Activated CD8-positive, alpha-beta memory T cell treated with anti-CD3 and anti-CD28 coated beads, Interleukin-2, amount 50 U/mL, for 48 hours (primary cell): Measurements from ENCODE around the gene NANOS3.
"Not testable (repeated sequence)": the region's sequence is repeated elsewhere in the genome, so short reads cannot be mapped to it uniquely, and the experiment has no call there.

Experiments used
- DNase-seq: peaks from one replicate; pipeline ENCODE4 v3.0.0-alpha.2; 2020

The NANOS3 gene

DNA sequence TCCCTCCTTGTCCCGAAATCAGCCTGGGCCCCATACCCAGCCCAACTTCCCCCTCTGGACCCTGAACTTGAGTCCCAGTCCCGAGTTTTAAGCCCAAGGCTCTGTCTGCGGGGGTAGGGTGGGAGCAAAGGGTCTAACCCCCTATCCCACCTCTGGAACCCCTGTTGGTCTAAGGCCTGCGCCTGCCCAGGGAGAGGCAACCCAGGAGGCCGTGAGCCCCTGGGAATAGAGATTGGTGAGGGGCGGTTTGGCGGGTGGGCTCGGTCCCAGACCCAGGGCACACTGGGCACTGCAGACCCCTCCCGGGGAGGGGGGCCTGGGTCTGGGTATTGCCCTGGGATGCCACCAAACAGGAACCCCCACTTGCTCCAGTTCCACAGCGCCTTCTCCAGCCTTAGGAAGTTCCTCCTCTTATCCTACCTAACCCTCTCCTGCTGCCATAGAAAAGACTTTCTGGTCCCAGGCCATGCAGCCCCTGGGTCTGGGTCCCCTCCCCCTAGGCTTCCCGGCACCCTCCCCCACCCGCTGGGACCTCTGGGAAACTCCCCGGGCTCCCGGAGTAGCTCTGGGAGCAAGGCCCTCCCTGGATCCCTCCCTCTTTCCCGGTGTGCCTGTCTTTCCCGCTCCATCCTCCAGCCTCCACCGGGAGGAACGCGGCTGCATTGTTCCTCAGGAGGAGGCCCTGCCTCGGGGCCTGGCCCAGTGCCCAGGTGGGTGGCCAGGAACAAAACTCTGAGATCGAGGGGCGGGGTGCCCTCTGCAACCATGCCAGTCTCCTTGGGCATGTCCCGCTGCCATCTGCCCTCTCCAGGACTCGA lies 33.6 kb upstream of the NANOS3 start:
- DNase-seq: no peak

DNA sequence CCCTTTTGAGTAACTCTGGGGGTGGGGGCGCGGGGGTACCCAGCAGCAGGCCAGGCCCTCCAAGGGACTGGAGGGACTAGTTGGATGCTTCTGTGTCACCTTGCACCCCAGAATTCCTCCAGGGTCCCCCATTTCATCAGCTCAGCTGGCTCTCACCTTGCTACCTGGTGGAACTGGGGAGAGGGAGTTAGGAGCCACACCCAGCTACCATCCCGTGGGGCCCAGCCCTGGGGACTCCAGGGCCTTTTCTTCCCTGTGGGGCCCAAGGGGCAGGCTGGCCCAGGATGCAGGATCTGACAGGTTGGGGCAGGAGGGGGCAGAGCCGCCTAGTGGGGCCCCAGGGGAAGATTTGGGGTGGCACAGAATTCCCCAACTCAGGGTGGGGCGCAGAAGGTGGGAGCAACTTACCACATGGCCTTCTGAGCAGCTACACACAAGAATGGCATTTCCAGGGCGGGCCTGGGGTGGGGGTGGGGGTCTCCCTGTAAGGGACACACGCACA lies 32.8 kb upstream of the NANOS3 start:
- no peak for DNase-seq

- peak; percentile 97 for DNase-seq
These were observed 30.2 kb upstream of the NANOS3 start for GRCh38 chr19:13846557-13847406.

DNA sequence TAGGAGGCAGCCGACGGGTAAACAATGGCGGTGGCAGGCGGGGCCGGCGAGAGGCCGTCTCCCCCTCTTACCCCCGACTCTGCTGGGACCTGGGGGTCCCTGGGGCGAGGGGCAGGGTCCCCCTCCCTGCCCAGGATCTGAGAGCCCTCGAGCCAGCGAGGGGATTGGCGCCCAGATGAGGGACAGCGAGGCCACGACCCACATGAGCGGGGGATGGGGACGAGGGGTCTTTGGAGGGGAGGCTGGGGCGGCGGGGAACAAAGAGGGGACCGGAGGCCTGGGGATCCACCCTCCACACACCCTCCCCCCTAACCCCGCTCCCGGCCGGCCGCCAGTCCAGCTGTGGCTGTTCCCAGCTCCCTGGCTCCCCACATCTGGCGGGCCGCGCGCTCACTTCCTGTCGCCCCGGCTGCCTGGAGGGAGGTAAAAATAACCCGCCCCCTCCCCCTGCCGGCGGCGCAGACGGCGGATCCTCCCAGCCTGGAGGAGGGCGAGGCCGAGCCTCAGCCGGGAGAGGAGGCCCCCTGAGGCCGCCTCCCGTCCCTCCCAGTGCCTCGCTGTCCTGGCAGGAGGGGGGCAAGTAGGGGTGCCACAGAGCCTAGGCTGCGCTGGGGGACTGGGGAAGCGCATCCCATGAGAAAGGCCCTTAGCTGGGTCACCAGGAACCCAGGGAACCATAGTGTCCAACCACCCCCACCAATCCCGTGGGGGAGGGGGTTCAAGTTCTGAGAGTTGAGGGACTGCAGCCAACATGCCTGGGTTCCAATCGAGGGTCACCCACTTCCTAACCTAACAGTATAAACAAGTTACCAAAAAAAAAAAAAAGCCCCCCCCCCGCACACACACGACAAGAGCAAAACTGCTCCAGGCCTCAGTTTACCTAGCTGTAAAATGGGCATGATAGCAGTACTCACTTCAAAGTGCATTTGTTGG lies 29.3 kb upstream of the NANOS3 start:
- DNase-seq: peak; percentile 90

GRCh38 chr19:13848340-13848677 lies 28.6 kb upstream of the NANOS3 start:
- DNase-seq: no peak

GRCh38 chr19:13848798-13849676 lies 27.9 kb upstream of the NANOS3 start:
- DNase-seq: no peak

DNA sequence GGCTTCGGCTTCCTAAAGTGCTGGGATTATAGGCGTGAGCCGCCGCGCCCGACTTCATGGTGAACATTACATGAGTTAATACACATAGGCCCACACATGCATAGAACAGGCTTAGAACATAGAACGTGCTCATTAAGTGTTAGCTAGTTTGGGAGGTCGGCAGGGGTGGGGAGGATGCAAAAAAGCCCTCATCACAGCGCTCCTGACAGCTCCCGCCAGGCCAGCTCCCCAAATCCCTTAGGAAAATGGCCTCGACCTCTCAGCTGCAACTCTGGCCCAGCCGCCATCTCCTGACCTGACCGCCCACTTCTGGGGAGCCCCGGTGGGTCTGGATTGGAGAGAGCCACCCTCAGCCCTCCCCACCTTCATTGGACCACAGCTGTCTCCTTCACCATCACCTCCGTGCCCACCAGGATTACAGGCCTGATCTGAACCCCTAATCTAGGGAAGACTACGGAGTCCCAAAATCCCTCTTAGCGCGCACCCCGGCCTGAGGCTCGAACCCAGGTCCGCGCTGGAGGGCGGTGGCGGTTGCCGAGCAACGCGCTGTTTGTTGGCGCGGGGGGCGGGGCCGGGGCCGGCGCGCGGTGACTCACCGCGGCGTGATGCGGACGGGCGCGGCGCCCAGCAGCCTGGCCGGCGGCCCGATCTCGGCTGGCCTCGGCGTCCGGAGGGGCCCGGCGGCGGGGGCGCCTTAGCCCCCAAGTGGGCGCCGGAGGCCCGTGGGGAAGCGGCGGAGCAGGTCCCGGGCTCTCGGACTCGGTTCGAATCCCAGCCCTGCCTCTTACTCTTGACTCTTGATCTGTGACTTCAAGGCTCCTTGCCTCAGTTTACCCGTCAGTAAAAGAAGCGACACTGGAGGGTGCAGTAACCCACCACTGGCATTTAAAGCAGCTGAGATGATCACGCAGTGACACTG lies 26.7 kb upstream of the NANOS3 start:
- peak; percentile 90 for DNase-seq

GRCh38 chr19:13850910-13851733 lies 25.8 kb upstream of the NANOS3 start:
- peak; percentile 77 for DNase-seq

GRCh38 chr19:13851734-13852114 lies 25.2 kb upstream of the NANOS3 start:
- not testable (repeated sequence) for DNase-seq

DNA sequence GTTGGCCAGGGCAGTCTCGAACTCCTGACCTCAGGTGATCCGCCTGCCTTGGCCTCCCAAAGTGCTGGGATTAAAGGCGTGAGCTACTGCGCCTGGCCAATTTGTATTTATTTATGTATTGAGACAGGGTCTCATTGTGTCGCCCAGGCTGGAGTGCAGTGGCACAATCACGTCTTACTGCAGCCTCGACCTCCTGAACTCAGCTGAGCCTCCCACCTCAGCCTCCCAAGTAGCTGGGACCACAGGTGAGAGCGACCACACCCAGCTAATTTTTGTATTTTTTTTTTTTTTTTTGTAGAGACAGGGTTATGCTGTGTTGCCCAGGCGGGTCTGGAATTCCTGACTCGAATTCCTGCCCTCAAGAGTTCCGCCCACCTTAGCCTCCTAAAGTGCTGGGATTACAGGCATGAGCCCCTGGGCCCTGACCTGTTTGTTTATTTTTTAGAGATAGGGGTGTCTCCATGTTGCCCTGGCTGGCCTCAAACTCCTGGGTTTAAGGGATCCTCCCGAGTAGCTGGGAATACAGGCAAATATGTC lies 24.7 kb upstream of the NANOS3 start:
- DNase-seq: not testable (repeated sequence)

DNA sequence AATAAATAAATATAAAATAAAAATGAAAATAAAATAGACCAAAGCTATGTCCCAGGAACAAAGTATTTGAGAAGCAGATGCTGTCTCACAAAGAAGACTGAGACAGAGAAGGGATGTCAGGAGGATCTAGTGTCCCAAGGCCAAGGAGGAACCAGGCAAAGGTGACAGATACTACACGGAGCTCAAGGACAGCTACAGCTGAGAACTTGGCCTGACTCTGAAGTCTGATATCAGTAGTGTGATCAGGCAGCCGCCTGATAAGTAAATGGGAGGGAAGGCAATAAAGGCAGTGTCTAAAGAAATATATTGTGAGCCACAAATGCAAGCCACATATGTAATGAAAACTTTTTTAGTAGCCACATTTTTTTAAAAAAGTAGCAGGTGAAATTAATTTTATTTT lies 20.4 kb upstream of the NANOS3 start:
- DNase-seq: no peak

DNA sequence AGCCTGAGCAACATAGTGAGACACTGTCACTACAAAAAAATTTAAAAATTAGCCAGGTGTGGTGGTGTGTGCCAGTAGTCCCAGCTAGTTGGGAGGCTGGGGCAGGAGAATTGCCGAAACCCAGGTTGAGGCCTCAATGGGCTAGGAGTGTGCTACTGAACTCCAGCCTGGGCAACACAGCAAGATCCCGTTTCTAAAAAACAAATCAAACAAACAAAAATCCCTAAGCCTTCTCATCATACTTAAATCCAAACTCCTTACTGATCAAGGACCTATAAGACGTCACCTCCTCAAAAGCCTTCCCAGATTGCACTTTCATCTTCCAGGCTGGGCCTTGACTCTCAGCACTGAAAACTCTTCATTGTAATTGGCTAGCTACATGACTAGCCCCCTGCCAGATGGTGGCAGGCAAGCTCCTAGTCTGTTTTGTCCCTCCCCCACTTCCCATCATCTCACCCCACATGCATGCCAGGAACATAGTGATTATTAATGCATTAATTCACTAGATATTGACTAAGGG lies 17.5 kb upstream of the NANOS3 start:
- no peak for DNase-seq

DNA sequence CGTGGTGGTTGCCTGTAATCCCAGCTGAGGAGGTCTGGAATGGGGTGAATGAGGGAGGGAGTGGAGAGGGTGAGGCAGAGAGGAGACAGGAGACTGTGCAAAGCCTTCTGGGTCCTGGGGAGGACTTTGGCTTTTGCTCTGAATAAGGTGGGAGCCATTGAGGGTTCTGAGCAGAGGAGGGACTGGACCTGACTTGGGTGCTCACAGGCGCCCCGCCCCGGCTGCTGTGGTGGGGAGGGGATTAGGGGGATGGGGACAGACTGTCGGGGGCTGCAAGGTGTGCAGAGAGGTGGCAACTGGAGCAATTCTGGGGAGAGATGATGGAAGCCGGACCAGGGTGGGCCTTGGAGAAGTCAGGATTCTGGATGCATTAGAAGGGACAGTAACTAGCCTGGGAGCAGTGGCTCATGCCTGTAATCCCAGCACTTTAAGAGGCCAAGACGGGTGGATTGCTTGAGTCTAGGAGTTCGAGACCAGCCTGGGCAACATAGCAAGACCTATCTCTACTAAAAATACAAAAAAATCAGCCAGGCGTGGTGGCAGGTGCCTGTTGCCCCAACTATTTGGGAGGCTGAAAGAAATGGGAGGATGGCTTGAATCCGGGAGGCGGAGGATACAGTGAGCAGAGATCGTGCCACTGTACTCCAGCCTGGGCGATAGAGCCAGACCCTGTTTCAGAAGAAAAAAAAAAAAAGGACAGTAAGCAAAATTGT lies 16.1 kb upstream of the NANOS3 start:
- DNase-seq: no peak

- DNase-seq: no peak
These were observed 15.6 kb upstream of the NANOS3 start for GRCh38 chr19:13861392-13861713.

DNA sequence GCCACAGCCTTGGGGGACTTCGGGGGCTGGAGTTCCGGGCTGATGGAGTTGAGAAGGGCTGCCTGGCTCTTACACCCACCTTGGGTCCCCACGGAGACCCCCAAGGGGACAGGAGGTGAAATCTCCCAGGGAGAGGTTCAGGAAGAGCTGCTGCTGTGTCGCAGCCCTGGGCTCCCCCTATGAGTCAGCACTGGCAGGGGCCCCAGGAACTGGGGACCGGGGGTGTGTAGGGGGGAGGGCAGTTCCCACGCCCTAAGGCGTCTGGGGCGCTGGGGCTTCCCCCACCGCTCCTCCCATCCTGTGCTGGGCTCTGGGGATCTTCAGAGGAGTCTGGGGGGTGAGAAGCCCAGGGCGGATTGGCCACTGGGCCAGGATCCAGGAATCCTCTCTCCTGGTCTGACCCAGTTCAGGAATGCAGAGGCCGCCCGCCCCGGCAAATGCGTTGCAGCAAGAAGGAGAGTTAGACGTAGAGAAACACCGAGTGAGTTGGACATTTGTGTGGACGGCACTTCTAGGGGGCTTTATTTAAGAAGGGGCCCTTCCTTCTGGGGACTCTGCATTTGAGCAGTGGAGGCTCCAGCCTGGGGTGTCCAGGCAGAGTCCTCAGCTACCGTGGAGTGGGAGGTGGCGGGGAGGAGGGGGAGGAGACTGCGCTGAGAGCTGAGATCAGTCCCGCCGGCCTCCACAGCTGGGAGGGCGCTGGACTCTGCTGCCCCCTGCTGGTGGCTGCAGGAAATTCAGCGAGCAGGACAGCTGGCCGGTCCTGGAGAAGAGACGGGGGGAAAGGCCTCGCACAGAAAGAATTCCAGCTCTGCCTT lies 15.0 kb upstream of the NANOS3 start:
- DNase-seq: peak; percentile 98

DNA sequence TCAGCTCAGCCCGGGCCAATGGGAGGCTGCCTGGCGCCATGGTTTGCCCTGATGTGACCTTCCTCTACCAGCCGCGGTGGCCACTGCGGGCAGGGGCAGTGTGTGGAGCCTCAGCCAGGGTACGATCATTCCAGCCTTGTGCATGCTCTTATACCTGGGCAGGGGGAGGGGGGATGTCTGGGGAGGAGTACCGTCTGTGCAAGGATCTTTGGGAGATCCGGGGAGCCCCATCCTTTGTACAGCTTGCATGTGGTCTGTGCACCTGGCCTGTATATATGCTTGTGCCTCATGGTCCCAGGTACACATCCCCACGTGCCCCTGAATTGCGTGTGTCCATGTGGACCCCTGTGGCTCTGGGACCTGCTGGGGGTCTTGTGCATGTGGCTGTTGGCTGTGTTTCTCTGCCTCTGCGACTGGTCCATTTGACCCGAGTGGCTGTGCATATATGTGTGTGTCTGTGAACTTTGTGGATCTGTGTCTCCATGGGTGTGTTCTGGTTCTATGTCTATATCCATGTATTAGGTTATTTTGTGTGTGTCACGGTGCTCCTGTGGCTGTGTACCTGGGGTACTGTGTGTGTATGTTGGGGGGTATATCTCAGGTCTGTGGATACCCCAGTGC lies 12.8 kb upstream of the NANOS3 start:
- no peak for DNase-seq
